Uterus (tissue), 2 donors: ENCODE measurements around the gene AP2A2.

Experiments used
- CTCF ChIP-seq, 4 experiments: fragments of 200-600 bp in 2 of 4; fragments of 450-650 bp in 2 of 4; sonication (generic) in 2 of 4; IDR thresholded peaks; one replicate each; pipeline ENCODE4 v1.5.1; 2016 to 2019; ENCODE audit warnings: antibody characterized with exemption in 4 of 4, mild to moderate bottlenecking in 2 of 4, moderate library complexity in 1 of 4
- POLR2A ChIP-seq, 2 donors: fragments of 450-650 bp; IDR thresholded peaks; one replicate each; pipeline ENCODE4 v1.6.1; 2016; ENCODE audit warnings: antibody characterized with exemption in 2 of 2, mild to moderate bottlenecking in 1 of 2, moderate library complexity in 1 of 2

DNA sequence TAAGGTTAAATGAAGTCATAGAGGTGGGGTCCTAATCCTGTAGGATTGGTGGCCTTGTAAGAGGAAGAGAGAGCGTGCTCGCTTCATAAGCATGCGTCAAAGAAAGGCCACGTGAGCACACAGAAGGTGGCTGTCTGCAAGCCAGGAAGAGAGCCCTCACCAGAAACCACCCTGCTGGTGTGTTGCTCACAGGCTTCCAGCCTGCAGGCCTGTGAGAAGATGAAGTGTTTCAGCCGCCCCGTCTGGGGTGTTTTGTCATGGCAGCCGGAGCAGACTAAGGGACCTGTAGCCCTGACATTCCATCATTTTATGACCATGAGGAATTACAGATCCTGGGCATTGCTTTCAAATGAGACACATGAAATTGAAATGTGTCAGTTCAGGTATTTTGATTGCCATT lies 32.4 kb downstream of the AP2A2 start:
- no peak for TF ChIP-seq CTCF (IDR thresholded peaks at IDR 0.05)
- TF ChIP-seq POLR2A (IDR thresholded peaks at IDR 0.05) = no peak
